Activated T-cell treated with anti-CD3 and anti-CD28 coated beads for 1 hour (primary cell): ENCODE measurements around the gene ANKAR.
"Not testable (repeated sequence)": the region's sequence is repeated elsewhere in the genome, so short reads cannot be mapped to it uniquely, and the experiment has no call there.

Source experiments
- DNase-seq: peaks from one replicate; pipeline ENCODE4 v3.0.0-alpha.2; 2020; ENCODE audit warnings: low read depth

Gene ANKAR

DNA sequence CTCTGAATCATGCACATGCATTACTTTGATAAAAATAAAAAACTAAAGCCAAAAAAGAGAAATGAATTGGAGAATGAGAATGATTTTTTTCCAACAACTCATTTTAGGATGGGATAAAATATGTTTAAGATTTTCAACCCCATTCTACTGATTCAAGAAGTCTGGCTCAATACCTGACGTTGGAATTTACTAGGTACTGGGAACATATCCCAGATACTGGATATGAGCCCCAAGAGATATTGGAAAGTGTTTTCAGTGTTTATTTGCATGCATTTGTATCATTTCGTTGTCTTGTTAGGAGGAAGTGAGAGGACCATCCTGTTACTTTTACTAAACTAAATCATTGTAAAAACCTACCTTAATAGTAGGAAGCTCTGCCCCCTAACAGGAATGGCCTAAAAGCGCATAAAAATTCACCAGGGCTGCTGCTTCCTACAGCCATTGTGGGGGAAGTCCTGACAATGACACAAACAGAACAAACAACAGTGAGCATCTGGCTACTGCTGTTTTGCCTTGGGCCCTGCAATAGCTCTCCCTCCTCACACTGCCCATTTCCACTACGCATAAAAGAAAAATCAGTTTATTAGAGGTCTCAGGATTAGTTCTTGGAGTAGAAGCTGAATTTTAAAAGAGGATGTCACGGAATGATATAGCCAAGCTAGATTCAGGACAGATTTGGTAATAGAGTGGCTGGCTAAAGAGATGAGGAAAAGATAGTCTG lies 35.2 kb downstream of the ANKAR start:
- DNase-seq: no peak

DNA sequence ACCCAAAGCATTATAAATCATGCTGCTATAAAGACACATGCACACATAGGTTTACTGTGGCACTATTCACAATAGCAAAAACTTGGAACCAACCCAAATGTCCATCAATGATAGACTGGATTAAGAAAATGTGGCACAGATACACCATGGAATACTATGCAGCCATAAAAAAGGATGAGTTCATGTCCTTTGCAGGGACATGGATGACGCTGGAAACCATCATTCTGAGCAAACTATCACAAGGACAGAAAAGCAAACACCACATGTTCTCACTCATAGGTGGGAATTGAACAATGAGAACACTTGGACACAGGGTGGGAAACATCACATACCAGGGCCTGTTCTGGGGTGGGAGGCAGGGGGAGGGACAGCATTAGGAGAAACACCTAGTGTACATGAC lies 43.1 kb downstream of the ANKAR start:
- DNase-seq: not testable (repeated sequence)

DNA sequence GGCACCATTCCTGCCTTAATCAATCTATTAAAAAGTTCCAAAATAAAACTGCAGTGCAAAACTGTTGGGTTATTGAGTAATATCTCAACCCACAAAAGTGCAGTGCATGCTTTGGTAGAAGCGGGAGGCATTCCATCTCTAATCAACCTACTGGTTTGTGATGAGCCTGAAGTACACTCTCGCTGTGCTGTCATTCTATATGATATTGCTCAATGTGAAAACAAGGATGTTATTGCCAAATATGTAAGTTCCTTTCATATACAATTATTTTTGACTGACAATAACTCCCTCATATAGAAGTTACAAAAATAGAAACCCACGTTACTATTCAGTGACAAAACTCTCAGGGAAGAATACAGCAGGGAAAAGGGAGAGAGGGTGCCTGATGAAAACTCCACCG lies 45.1 kb downstream of the ANKAR start:
- DNase-seq: no peak

DNA sequence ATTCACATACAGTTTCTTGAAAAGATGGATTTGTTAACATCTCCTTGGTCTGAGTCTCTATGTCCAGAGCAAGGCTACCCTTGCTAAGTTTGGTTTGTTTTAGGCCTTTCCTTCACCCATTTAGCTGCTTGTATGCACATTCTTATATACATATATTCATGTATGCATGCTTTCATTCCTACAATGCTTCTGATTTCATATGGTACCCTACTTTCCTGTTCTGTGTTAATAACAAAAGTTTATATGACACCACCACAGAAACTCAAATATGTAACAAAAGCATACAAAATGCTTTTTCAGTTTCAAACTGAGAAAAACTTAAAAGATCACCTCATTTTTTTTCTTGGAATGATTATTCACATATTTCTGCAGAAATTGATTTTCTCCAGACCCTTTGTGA lies 48.7 kb downstream of the ANKAR start:
- no peak for DNase-seq
